HG03378 (cell line): ENCODE data around the gene ARHGAP12.

Experiments used
- ATAC-seq: cut with Tn5 transposase; IDR thresholded peaks from one replicate; pipeline ENCODE4 v1.9.1; 2021; ENCODE audit warnings: mild to moderate bottlenecking, moderate library complexity; ENCODE audit not compliant: unreplicated experiment

Gene ARHGAP12

DNA sequence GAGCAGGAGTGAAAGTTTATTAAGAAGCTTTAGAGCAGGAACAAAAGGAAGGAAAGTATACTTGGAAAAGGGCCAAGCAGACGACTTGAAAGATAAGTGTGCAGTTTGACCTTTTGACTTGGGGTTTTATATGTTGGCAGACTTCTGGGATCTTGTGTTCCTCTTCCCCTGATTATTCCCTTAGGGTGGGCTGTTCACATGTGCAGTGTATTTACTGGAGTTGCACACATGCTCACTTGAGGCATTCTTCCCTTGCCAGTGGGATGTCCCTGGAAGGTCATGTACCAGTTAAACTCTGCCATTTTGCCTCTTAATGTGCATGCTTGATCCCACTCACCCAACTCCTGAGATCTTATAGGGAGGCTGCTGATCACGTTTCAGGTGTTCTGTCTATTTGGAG is 23.4 kb upstream of the ARHGAP12 start:
- no peak for ATAC-seq

DNA sequence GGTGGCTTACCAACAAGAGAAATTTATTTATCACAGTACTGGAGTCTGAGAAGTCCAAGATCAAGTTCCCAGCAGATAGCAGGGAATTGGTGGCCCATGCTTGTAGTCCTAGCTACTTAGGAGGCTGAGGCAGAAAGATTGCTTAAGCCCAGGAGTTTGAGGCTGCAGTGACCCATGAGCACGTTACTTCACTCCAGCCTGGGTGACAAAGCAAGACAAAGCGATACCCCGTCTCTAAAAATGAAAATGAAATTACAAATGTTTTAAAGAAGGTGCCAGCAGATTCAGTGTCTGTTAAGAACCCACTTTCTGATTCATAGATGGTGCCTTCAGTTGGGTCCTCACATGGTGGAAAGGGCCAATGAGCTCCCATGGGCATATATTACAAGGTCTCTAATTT is 20.6 kb upstream of the ARHGAP12 start:
- ATAC-seq = no peak

DNA sequence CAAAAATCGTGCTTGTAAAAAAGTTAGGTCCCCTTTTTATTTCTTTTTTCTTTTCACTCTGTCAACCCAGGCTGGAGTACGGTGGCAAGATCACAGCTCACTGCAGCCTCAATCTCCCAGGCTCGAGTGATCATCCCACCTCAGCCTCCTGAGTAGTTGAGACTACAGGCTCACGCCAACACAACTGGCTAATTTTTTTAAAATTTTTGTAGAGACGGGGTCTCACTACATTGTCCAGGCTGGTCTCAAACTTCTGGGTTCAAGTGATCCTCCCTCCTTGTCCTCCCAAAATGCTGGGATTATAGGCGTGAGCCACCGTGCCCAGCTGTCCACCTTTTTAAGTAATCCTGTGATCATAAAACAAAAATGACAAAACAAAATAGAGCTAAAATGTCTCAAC is 19.4 kb upstream of the ARHGAP12 start:
- ATAC-seq = no peak

DNA sequence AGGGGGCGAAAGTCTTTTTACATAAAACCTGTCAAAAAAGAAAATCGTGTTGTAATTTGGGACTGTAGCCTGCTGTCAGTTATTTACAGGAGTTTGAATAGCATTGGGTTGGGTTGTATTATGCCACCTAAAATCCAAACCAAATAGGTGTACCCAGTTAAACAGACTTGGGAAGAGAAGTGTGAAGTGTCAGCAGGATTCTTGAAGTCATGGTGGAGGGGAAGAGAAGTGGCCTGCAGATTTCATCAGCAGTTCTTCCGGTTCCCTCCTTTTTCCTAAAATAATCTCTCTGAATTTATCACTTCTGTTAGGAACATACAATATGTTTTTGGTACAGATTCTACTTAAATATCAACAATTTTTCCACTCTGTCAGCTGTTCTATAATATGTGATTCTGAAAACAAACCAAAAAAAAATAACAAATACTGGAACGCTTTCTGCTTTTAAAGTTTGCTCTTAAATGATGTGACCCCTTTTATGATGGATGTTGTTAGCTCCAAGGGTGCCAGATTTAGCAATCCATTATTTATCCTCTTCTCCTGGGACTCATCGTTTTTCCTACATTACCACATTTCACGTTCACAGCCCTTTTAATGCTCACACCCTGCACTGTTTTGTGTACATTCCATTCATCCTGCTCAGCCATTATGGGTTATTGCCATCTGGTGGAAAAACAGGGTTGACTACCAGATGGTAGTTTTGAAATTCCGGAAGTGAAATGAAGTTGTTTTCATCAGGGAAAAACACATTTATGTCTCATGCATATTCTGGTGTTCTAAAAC is 18.7 kb upstream of the ARHGAP12 start:
- no peak for ATAC-seq

DNA sequence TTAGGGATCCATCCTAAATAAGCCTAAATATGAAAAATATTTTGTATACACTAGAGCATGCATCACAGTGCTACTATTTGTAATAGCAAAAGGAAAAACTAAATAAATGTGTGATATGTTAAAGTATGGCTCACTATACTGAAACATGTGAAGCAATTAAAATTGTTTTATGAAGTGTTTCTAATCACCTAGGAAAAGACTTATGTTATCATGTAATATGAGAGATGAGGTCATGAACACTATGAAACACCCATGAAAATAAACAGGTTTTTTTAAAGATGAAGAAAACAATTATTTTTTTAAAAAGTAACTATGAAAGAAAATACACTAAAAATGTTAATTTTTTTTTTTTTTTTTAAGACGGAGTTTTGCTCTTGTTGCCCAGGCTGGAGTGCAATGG is 16.8 kb upstream of the ARHGAP12 start:
- ATAC-seq = no peak

DNA sequence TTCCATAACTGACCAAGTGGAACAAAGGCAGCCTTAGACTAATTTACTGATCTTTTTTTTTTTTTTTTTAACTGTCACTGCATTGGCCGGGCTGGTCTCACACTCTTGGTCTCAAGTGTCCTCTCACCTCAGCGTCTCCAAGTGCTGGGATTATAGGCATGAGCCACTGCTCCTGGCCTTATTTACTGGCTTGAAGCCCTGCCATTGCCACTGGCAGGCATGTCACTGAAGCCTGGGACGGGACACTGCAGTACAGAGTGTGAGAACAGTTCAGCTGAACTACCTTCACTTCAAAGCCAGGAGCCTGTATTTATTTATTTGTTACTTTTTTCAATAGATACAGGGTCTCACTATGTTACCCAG is 15.4 kb upstream of the ARHGAP12 start:
- ATAC-seq = no peak

DNA sequence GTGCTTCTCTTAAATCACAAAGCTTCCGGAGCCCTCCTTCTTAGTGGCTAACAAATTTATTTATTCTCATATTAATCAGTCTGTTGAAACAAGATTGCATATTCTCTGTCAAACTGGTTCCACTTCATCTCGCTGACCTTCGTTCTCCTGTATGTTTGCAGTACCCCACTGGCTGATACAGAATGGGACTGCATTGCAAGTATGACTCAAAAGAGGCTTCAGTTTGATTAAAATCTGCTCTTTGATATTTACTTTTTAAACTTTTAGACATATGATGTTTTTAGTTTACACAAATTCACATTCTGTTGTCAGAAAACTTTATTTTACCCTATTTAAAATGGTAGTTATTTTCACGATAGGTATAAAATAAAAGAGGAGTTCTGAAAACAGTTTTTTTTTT is 14.3 kb upstream of the ARHGAP12 start:
- ATAC-seq = no peak

DNA sequence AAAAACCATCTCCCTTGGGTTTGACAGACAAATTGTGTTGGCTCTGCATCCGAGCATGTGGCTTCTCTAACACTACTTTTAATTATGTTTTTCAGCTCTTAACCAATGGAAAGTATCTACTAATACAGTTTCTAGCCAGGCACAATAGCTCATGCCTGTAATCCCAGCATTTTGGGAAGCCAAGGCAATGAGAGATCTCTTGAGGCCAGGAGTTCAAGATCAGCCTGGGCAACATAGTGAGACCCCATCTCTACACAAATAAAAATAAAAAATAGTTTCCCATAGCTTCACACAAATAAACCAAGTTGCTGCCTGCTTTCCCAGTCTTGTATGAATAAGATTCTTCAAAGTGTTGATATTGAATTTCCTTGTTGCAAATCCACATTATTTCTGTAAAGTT is 13.8 kb upstream of the ARHGAP12 start:
- no peak for ATAC-seq

DNA sequence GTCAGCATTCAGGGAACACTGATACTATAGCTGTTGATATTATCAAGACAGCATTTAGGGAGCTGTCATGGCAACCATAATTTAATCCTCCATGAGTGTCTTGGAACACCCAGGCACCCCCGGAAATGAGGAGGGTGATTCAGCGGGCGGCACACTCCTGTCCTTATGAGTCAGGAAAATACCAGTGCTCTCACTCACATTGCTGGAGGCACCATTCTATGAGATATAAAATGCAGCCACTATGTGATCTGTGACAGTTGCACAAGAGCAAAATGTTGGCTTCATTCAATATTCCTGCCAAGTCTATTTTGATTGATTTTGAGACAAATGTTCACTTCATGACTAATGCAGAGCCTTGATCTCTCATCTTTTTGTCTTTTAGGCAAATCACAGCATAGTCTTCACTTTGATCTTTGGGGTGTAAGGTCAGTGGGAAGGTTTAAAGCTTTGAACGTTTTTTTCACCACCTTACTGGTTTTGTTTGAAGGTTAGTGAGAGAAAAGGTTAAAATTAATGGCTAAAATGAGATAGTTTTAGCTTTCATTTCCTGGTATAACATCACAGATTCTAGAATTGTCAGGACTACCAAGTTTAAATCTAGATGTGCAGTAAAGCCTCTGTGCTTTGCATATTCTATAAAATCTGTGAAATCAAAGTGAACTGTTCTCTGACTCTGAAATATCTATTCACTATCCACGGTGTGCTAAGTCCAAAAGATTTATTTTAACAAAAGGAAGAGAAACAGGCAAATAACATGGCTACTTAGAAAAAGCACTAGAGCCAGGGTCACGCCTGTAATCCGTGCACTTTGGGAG is 12.4 kb upstream of the ARHGAP12 start:
- no peak for ATAC-seq

DNA sequence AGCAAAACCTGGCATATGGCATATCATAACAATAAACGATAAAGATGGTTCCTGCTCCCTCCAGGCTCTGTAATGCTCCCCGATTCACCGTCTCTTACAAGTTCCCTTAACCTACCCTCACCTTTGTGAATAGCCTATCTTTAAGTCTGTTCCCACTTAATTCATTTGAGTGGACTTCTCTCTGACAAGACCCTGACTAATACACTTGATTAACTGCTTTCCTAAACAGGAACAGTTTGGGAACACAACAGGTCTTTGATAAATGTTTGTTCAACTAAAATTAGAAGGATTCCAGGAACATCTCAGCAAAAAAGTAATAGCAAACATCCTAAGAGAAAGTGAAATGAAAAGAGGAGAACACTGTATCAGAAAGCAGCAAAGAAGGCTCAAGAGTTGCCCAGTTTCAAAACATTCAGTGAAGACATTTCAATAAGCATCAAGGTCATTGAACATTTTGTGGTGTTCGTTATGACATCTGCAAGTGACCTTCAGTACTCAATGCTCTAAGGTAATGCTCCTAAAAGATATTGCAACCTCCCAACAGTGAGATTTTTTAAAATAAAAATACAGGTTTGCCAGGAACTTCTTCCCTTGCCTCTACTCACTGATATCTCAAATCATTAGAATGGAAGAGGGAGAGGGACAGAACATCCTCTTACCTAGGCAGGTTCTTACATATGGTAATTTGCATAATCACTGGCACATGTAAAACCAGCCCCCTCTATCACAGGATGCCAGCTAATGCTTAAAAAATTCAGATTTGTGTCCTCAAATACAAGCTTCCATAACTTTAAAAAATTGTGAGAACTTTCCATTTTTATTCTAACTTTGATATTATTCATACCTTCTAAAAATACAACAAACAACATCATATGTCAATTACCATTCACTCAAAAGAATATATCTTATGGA is 11.4 kb upstream of the ARHGAP12 start:
- no peak for ATAC-seq

DNA sequence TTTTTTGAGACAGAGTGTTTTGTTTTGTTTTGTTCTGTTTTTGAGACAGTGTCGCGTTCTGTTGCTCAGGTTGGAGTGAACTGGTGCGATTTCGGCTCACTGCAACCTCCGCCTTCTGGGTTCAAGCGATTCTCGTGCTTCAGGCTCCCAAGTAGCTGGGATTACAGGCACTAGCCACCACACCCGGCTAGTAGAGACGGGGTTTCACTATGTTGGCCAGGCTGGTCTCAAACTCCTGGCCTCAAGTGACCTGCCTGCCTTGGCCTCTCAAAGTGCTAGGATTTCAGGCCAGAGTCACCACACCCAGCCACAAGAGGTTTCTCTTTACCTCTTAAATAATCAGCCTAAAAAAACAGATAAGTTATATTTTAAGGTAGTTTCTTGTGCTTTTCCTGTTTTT is 8.7 kb upstream of the ARHGAP12 start:
- ATAC-seq = no peak

DNA sequence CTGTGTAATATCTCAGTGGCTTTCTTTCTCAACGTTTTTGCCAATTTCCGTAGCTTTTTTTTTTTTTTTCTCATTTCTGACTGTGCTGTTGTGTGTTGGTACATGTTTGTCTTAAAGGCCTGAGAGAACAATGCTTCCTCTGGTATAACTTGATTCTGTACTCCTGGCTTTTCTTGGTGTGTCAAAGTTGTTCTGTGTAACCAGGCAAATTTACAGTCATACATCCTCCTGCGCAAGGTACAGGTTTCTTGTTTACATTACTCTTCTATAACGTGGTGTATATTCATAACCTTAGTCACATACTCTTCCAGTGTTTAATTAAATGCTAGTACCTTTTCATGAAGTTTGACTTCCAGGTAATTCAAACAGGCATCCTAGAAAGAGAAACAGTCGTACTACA is 8.3 kb upstream of the ARHGAP12 start:
- ATAC-seq = no peak

DNA sequence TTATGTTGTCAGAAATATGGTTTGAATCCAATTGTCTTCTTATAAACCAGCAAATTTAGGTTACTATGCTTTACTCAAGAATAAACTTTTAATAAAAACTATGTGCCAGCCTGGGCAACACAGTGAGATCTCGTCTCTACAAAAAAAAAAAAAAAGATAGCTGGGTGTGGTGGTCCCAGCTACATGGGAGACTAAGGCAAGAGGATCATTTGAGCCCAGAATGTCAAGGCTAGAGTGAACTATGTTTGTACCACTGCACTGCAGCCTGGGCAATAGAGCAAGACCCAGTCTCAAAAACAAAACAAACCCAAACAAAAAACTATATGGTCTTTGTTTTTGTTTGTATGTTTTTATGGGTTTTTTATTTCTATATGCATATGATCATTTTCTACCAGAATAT is 7.5 kb upstream of the ARHGAP12 start:
- no peak for ATAC-seq

DNA sequence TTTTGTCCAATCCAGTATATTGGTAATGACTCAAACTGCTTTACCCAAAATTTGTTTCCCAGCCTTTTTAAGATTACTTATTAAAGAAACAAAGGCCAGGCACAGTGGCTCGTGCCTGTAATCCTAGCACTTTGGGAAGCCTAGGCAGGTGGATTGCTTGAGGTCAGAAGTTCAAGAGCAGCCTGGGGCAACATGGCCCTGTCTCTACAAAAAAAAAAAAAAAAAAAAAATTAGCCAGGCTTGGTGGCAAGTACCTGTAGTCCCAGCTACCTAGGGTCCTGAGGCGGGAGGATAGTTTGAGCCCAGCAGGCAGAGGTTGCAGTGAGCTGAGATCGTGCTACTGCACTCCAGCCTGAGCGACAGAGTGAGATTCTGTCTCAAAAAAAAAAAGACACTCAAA is 7.0 kb upstream of the ARHGAP12 start:
- no peak for ATAC-seq

DNA sequence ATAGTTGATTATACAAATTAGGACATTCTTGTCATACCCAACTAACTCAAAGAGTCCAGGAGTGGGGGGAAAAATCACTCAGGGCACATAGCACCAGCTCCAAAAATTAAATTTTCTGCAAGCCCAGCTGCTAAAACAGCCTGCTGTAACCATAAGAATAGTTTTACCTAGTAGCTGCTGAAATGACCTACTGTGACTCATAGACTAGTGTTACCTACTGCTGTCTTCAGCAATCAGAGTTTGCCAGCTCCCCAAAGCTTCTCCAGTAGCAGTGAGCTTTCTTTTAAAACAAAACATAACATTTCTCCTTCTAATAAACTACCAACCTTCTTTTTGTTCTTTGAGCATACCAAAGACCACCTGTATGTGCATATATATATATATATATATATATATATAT is 4.2 kb upstream of the ARHGAP12 start:
- no peak for ATAC-seq

DNA sequence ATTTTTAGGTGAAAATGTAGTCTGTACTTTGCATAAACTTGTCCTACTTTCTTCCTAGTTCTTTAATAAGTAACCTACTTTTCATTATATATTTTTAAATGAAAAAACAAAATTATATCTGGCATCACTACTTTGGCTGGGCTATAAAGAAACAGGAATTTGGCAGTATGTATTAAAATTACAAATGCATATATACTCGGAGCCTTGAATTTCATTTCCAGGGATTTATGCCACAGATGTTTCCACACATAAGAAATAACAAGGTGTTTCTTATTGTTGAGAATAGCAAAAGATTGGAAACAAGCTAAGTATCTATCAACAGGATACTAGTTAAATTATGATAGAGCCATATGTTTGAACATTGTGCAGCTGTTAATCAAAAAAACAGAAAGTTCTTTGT is 2.2 kb upstream of the ARHGAP12 start:
- no peak for ATAC-seq

DNA sequence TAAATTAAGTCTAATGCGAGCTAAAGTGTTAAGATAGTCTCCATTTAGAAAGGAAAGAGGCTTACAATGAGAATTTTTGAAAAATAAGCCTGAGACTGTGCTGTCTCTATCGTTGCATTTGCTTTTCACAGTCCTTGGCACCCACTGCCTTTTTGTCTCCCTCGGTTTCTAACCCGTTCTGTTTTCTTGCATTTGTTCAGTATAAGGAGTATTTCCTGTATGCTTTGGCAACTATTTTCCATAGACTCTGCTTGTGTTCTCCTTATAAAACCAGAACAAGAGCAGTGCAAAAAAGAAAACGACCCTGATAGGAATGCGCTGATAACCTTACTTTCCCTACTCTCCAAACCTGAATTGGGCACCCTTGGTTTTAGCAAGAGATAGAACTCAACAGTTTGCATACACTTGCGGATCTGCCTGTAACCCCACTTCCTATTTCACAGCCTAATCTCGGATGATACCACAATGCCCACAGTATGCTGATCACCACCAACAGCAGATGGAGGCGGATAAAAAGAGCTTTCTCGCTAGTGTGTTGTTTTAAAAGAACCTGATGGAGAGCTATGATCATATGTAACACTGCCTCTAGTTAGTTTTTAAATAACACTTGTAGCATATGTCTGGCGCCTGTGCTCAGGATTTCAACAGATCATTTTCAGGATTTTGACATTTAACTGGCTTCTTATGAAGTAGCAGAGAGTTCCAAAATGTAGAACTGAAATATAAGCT is 1.6 kb upstream of the ARHGAP12 start:
- ATAC-seq = peak; percentile 41

DNA sequence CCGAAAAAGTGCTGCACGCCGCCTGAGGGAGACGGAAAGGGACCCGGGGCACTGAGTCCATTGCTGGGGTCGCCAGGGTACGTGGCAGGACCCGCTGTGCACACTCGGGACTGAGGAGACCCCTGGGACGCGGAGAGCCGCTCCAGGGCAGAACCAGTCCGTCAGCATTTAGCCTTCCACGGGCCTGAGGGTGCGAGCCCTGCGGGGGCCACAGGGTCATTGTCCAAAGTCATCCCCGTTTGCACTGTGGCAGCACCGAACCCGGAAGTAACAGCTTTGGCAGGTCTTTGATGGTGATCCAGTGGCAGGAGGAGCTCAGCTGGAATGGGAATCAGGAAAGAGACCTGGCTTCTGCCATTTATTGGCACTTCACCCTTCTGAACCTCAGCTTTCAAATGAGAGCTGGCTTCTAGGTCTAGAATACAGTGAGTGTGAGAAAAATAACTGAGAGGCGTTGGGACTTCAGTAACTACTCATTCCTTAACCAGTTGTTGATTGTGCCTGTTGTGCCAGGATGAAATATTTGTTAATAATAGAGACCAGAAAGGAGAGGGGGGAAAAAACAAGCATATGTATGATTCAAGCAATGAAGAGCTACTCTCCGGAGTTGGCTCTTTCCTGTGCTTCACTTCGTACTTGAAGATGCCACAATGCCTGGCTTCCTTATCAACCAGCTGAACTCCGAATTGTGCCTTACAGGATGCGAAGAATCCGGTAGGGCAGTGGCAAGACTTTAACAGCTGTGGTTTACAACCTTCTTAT is 811 bp upstream of the ARHGAP12 start:
- peak; percentile 15 for ATAC-seq

DNA sequence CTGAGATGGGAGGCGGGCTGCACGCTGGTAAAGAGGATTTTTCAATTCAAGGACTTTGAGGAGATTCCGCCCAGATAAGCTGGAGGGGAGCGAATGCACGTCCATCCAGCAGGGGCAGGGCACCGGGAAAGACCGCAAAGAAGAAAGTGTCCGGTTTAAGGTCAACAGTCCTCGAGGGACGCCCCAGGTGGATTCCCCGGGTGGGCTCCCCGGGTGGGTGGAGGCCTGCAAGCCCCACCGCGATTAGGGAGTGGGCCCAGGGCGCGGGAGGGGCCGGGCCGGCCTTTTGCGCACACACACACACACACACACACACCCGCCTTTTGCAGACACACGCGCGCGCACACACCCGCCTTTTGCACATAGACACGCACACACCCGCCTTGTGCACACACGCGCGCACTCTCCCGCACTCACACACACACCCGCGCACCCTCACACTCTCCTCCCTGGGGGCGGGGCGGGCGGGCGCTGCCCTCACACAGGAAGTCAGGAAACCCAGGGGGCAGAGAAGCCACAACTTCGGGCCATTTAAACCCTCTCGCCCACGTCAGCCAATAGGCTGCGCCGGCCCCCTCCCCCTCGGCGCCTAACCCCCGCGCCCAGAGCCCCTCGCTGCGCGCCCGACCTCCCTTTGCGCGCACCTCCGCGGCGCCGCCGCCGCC is 615 bp downstream of the ARHGAP12 start:
- ATAC-seq = peak; percentile 25

DNA sequence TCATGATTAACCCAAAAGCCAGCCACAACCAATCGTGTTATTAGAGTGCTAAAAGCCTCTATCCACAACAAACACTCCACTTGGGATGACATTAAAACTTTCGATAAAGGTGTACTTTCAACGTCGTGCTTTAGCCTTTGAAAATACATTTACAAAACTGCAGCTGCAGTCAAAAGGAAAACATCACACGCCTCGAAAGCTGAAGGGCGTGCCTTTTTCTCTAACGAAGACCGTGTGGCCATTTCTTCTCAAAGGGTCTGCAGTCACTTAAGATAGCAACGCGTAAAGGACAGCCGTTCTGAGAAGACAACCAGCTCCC is 1.1 kb downstream of the ARHGAP12 start:
- ATAC-seq = no peak
